Mucosa of stomach (tissue), 1 donor: Measurements from ENCODE around the gene GAK.

Experiments
- H3K27me3 ChIP-seq: one replicate; pipeline ENCODE4 v1.7.0; 2013; ENCODE audit warnings: mild to moderate bottlenecking, low read length; ENCODE audit not compliant: control insufficient read depth, insufficient read depth
- H3K36me3 ChIP-seq: one replicate; pipeline ENCODE4 v1.7.0; 2013; ENCODE audit warnings: low read length; ENCODE audit not compliant: control insufficient read depth, insufficient read depth
- H3K4me1 ChIP-seq: one replicate; pipeline ENCODE4 v1.7.0; 2013; ENCODE audit warnings: mild to moderate bottlenecking, low read length; ENCODE audit not compliant: control insufficient read depth, insufficient read depth
- H3K4me3 ChIP-seq: one replicate; pipeline ENCODE4 v1.7.0; 2013; ENCODE audit warnings: low read length
- H3K9ac ChIP-seq: one replicate; pipeline ENCODE4 v1.7.0; 2013; ENCODE audit warnings: mild to moderate bottlenecking, low read length, moderate library complexity
- H3K9me3 ChIP-seq: one replicate; pipeline ENCODE4 v1.7.0; 2013; ENCODE audit warnings: mild to moderate bottlenecking, low read length, moderate library complexity; ENCODE audit not compliant: control insufficient read depth
- donor health status: Pancreatic carcinoma.

The GAK gene

DNA sequence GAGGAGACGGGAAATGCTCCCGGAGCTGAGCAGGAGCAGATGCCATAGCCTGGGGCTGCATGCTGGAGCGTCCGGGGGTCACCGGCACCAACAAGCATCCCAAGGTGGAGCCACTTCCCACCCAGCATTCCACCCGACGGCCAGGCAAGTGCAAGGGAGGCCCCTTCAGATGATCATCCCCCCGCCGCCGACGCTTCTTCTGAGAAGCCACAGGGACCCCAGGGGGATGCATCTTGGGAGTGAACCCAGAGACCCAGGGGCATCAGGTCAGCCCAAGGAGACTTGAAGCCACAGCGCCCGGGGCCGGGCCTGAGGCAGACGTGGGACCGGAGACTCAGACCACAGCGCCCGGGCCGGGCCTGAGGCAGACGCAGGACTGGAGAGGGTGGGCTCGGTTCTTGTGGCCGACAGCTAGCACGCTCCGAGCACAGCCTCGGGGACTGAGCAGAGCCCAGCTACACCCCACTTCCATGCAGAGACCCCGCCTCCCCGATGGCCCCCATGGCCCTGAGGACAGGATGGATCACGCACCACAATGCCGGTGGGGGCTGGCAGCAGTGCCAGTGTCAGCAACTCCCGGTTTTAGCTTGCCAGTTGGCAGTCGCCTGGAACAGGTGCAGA is 73.2 kb downstream of the GAK start:
- Histone ChIP-seq H3K4me1 (no peaks in the 10 kb centered on the region), H3K9me3 (no peaks in the 10 kb centered on the region), H3K27me3 (no peaks in the 10 kb centered on the region), H3K36me3 (peaks cover 9% of the 10 kb centered on the region), H3K9ac (no peak overlapping the region), H3K4me3 (no peak overlapping the region)

DNA sequence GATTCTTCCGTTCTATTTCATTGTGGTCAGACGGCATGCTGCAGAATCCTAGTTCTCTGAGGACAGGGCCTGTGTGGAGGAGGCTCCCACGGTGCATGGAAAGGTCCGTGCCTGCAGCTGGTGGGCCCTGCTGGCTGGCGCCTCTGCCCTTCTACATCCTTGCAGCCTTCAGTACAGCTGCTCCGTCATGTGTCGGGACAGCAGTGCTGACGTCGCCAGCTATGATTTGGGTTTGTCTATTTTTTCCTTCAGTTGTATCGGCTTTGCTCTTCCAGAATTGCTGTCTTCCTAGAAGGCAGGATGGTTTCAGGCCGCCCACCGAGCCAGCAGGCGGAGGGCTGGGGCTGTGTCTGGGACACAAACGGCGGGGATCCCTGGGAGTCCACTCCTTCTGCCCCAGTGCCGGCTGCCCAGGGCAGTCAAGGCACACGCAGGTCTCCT is 74.1 kb downstream of the GAK start:
- Histone ChIP-seq H3K9ac (no peak overlapping the region), H3K4me1 (no peaks in the 10 kb centered on the region), H3K36me3 (peaks cover 12% of the 10 kb centered on the region), H3K4me3 (no peak overlapping the region), H3K9me3 (no peaks in the 10 kb centered on the region), H3K27me3 (no peaks in the 10 kb centered on the region)

DNA sequence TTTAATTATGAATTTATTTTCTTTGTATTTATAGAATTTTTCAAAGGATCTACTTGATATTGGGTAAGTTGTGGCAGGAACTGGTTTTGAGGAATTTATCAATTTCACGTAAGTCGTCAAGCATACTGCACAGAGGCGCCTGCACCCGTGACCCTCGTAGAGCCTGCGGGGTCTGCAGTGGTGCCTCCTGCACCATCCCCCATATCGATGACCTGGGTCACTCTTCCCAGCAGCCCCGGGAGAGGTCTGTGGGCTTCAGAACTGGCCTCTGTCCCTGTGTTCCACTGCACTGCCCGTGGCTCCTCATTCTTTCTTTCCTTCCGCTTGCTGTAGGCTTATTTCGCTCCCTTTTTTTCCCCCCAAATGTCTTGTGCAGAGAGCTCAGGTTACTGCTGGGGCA is 74.7 kb downstream of the GAK start:
- H3K36me3 ChIP-seq: peaks cover 15% of the 10 kb centered on the region
- H3K9me3 ChIP-seq: no peaks in the 10 kb centered on the region
- H3K9ac ChIP-seq: no peak overlapping the region
- H3K4me3 ChIP-seq: no peak overlapping the region
- H3K4me1 ChIP-seq: no peaks in the 10 kb centered on the region
- H3K27me3 ChIP-seq: no peaks in the 10 kb centered on the region

GRCh38 chr4:856225-856901 is 75.8 kb downstream of the GAK start:
- Histone ChIP-seq H3K9ac (no peak overlapping the region), H3K27me3 (no peaks in the 10 kb centered on the region), H3K9me3 (no peaks in the 10 kb centered on the region), H3K4me1 (no peaks in the 10 kb centered on the region), H3K4me3 (no peak overlapping the region), H3K36me3 (peaks cover 15% of the 10 kb centered on the region)

DNA sequence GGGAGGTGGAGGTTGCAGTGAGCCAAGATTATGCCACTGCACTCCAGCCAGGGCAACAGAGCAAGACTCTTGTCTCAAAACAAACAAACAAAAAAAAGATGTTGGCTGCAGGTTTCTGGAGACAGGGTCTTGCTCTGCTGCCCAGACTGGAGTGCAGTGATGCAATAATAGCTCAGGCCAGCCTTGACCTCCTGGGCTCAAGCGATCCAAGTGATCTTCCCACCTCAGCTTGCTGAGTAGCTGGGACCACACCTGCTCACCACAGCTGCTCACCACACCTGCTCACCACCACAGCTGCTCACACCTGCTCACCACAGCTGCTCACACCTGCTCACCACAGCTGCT is 76.3 kb downstream of the GAK start:
- H3K36me3 ChIP-seq: peaks cover 15% of the 10 kb centered on the region

DNA sequence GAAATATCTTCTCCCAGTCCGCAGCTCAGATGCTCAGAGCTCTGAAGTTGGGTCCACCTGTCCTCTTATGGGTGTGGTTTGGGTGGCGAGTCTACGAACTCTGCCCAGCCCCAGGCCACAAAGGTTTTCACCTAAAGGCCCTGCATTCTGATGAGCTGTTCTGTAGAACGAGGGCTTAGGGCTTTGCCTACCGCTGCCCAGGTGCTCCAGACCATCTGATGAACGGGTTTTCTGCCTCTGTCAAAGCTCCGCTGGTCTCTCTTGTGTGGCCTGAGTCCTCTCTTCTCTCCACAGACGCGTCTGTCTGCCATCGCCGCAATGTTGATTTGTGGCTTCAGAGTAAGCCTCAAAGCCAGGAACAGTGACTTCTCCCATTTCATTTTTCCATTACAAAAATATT is 77.8 kb downstream of the GAK start:
- no peak overlapping the region for H3K4me3 ChIP-seq
- no peaks in the 10 kb centered on the region for H3K4me1 ChIP-seq
- H3K36me3 ChIP-seq: peaks cover 15% of the 10 kb centered on the region
- no peak overlapping the region for H3K9ac ChIP-seq
- H3K9me3 ChIP-seq: no peaks in the 10 kb centered on the region
- no peaks in the 10 kb centered on the region for H3K27me3 ChIP-seq

More for the DNA sequence above, 76.3 kb downstream of the GAK start:
- no peaks in the 10 kb centered on the region for H3K4me1 ChIP-seq
- no peak overlapping the region for H3K9ac ChIP-seq
- no peaks in the 10 kb centered on the region for H3K9me3 ChIP-seq
- H3K4me3 ChIP-seq: no peak overlapping the region
- no peaks in the 10 kb centered on the region for H3K27me3 ChIP-seq

DNA sequence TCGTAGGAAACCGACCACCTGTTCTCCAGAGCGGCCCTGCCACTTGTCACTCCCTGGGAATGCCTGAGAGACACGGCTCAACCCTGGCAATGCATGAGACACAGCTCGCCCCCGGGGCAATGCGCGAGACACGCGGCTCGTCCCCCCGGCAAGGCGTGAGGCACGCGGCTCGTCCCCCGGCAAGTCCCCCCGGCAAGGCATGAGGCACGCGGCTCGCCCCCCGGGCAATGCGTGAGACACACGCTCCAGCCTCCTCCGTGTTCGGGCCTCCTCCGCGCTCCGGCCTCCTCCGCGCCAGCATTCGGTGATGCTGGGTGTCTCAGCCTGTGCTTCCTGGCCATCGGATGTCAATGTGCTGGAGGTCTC is 78.7 kb downstream of the GAK start:
- Histone ChIP-seq H3K4me1 (no peaks in the 10 kb centered on the region), H3K36me3 (peaks cover 12% of the 10 kb centered on the region), H3K9ac (no peak overlapping the region)

DNA sequence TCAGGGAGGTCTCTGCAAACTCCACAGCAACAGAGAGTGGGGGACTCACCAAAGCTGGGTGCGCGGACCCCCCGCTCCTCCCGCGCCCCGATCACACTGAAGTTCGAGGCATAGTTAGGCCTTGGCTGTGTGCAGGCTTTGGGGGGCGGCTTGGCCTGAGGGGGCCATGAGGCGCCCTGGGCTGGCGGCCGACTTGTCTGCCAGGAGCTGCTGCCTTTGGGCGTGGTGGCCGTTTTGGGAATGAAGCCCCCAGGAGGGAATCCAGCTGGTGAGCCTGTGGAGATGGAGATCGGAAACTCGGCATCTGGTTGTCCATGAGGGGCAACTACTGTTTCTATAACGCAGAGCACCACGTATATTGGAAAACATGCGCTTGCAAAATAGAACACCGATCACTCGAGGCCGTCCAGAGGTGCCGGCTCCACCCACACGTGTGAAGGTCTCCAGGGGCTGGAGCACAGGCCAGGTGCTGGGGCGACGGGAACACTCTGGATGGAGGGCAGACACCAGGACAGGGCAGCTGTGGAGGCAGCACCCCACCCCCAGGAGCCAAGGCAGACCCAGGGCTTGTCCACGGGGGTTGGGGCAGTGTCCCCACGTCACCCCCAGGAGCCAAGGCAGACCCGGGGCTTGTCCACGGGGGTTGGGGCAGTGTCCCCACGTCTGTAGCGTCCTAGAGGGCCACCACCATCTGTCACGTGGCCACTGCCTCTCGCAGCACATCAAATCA is 80.2 kb downstream of the GAK start:
- Histone ChIP-seq H3K4me1 (no peaks in the 10 kb centered on the region), H3K27me3 (no peaks in the 10 kb centered on the region), H3K4me3 (no peak overlapping the region), H3K9ac (no peak overlapping the region), H3K9me3 (no peaks in the 10 kb centered on the region), H3K36me3 (peaks cover 9% of the 10 kb centered on the region)

More for the DNA sequence above, 78.7 kb downstream of the GAK start:
- Histone ChIP-seq H3K9me3 (no peaks in the 10 kb centered on the region), H3K4me3 (no peak overlapping the region), H3K27me3 (no peaks in the 10 kb centered on the region)

DNA sequence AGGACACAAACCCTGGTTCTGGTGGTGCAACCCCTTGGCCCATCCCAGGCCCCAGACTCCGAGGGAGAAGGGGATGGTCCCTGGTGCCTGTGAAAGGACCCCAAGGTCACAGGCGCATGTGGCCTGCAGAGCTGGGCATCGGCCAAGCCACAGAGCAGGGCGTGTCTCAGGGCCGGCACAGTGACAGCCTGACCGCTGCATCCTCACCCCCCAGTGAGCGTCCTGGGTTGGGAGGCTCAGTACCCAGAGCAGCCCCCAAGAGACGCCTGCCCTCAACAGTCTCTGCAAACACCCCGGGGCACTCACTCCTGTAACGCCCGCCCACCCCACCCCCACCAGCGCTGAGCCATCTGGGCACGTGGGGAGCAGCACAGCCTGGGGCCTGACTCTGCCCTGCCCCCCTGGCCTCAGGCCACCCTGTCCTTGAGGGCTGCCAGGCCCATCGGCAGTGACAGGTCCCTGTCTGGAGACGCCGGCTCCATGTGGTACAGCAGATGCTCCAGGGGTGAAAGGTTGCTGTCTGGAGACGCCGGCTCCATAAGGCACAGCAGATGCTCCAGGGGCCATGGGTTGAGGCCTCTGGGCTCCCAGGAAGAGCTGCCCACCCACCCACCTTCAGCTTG is 81.7 kb downstream of the GAK start:
- H3K4me3 ChIP-seq: no peak overlapping the region
- H3K36me3 ChIP-seq: peaks cover 6% of the 10 kb centered on the region
- H3K4me1 ChIP-seq: no peaks in the 10 kb centered on the region
- no peak overlapping the region for H3K9ac ChIP-seq
- no peaks in the 10 kb centered on the region for H3K27me3 ChIP-seq
- no peaks in the 10 kb centered on the region for H3K9me3 ChIP-seq

DNA sequence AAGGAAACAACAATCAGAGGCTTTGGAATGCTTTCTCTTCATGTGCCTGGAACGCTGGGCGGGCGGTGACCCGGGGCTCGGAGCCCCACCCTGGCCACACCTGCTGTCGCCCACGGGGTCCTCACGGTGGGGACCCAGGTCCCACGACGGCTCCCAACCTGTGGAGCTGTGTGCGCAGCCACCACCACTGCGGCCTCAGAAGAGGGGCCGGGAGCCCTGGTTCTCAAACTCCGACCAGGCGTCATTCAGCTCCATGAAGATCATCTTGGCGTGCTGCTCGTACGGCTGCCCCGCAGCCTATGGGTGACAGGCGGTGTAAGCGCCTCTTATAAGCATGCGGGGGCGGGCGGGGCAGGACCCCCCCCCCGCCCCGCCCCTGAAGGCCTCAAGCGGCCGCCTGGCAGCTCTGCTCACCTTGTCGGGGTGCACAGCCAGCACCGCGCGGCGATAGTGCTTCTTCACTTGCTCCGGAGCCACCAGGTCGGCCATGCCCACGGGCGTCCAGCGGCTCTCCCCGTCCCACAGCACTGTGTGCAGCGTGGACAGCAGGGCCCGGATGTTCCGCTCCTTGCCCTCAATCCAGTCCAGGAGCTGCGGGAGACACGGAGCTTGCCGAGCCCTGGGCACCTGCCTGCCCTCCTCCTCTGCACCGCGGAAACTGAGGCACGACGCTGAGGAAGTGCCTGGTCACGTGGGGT is 82.5 kb downstream of the GAK start:
- Histone ChIP-seq H3K4me1 (no peaks in the 10 kb centered on the region), H3K27me3 (no peaks in the 10 kb centered on the region), H3K4me3 (no peak overlapping the region), H3K9ac (no peak overlapping the region), H3K9me3 (no peaks in the 10 kb centered on the region), H3K36me3 (peaks cover 6% of the 10 kb centered on the region)

- peaks cover 6% of the 10 kb centered on the region for H3K36me3 ChIP-seq
- H3K9ac ChIP-seq: no peak overlapping the region
- H3K4me1 ChIP-seq: no peaks in the 10 kb centered on the region
- H3K4me3 ChIP-seq: no peak overlapping the region
- H3K27me3 ChIP-seq: no peaks in the 10 kb centered on the region
- no peaks in the 10 kb centered on the region for H3K9me3 ChIP-seq
Observed at GRCh38 chr4:848803-849477, 83.2 kb downstream of the GAK start.
